Right renal cortex interstitium (tissue), 3 donors: ENCODE results near the gene POP7. TPM values are rescaled to one million over a fixed set of nuclear protein-coding genes. Genes with fewer than 3 reads are reported as not detected.
"Not testable (repeated sequence)": the region's sequence is repeated elsewhere in the genome, so short reads cannot be mapped to it uniquely, and the experiment has no call there.

ENCODE experiments used
- DNase-seq, 3 donors: peaks; one replicate each; pipeline ENCODE4 v3.0.0-alpha.2; 2013; ENCODE audit warnings: low read depth in 3 of 3, low spot score in 2 of 3
- polyA plus RNA-seq, 3 donors: library from polyadenylated mRNA; unstranded; fragments of 120-200 nt; gene quantifications; one replicate each; pipeline ENCODE4 v1.2.1, GENCODE V29; 2013; ENCODE audit not compliant: insufficient read length in 3 of 3

The POP7 gene
- polyA plus RNA-seq, 3 donors = 22.5 to 25.9 (median 23.3) TPM

GRCh38 chr7:100721505-100721812 is 15.5 kb downstream of the POP7 start:
- DNase-seq = no peak

GRCh38 chr7:100722480-100723212 is 16.7 kb downstream of the POP7 start:
- DNase-seq = no peak

GRCh38 chr7:100723732-100724275 is 17.9 kb downstream of the POP7 start:
- DNase-seq = no peak

- not testable (repeated sequence) for DNase-seq
Observed at GRCh38 chr7:100724364-100724763, 18.4 kb downstream of the POP7 start.

GRCh38 chr7:100726996-100727761 is 21.3 kb downstream of the POP7 start:
- no peak for DNase-seq

- no peak for DNase-seq
Observed at GRCh38 chr7:100728196-100728595, 22.3 kb downstream of the POP7 start.

- no peak for DNase-seq
Observed at GRCh38 chr7:100730136-100730800, 24.3 kb downstream of the POP7 start.

GRCh38 chr7:100731937-100732636 is 26.2 kb downstream of the POP7 start:
- DNase-seq = no peak

- no peak for DNase-seq
Observed at GRCh38 chr7:100735730-100736129, 29.8 kb downstream of the POP7 start.

GRCh38 chr7:100736671-100737070 is 30.8 kb downstream of the POP7 start:
- DNase-seq = no peak

- no peak for DNase-seq
Observed at GRCh38 chr7:100739934-100740333, 34.0 kb downstream of the POP7 start.

- no peak for DNase-seq
Observed at GRCh38 chr7:100744605-100745004, 38.7 kb downstream of the POP7 start.

GRCh38 chr7:100745184-100745583 is 39.3 kb downstream of the POP7 start:
- peak in 2 of 3 donors; percentile 15 to 23 for DNase-seq

- no peak for DNase-seq
Observed at GRCh38 chr7:100752994-100753393, 47.1 kb downstream of the POP7 start.

GRCh38 chr7:100753750-100754149 is 47.8 kb downstream of the POP7 start:
- DNase-seq = no peak

Other genes starting within 250 kb of the POP7 start
- gene SPACDR, start 241.9 kb upstream of the POP7 start, polyA plus RNA-seq = 1 to 10 TPM in 1 of 3 donors, under 1 TPM in 2; 0.58 to 1.4 (median 0.82) TPM
- gene TSC22D4, start 226.9 kb upstream of the POP7 start, polyA plus RNA-seq = 10 to 100 TPM; 28.6 to 35.0 (median 29.4) TPM
- gene NYAP1, start 222.2 kb upstream of the POP7 start, polyA plus RNA-seq = 1 to 10 TPM; 1.3 to 1.8 (median 1.4) TPM
- gene AGFG2, start 166.9 kb upstream of the POP7 start, polyA plus RNA-seq = 10 to 100 TPM; 10.4 to 12.1 (median 10.4) TPM
- 1 to 10 TPM in 2 of 3 donors, under 1 TPM in 1; 0.82 to 1.7 (median 1.6) TPM for gene SAP25, start 132.2 kb upstream of the POP7 start, polyA plus RNA-seq
- 10 to 100 TPM; 22.9 to 25.5 (median 23.3) TPM for gene LRCH4, start 120.0 kb upstream of the POP7 start, polyA plus RNA-seq
- 1 to 10 TPM; 1.3 to 1.4 (median 1.4) TPM for gene FBXO24, start 119.8 kb upstream of the POP7 start, polyA plus RNA-seq
- 10 to 100 TPM; 76.9 to 87.6 (median 81.8) TPM for gene PCOLCE, start 103.8 kb upstream of the POP7 start, polyA plus RNA-seq
- gene MOSPD3, start 93.6 kb upstream of the POP7 start, polyA plus RNA-seq = 10 to 100 TPM; 21.6 to 24.0 (median 23.8) TPM
- under 1 TPM; 0.43 to 0.79 (median 0.78) TPM for gene TFR2, start 64.6 kb upstream of the POP7 start, polyA plus RNA-seq
- not detected for gene ACTL6B, start 49.7 kb upstream of the POP7 start, polyA plus RNA-seq
- gene GNB2, start 32.4 kb upstream of the POP7 start, polyA plus RNA-seq = 100 to 1,000 TPM; 164 to 210 (median 185) TPM
- 10 to 100 TPM; 27.1 to 30.1 (median 27.1) TPM for gene GIGYF1, start 11.9 kb upstream of the POP7 start, polyA plus RNA-seq
- under 1 TPM in 2 of 3 donors, not detected in 1; 0.10 to 0.11 TPM for gene EPO, start 14.3 kb downstream of the POP7 start, polyA plus RNA-seq
- gene ZAN, start 27.5 kb downstream of the POP7 start, polyA plus RNA-seq = under 1 TPM in 1 of 3 donors, not detected in 2; 0.03 TPM
- 100 to 1,000 TPM in 1 of 3 donors, 10 to 100 TPM in 2; 77.9 to 101 (median 81.5) TPM for gene EPHB4, start 121.4 kb downstream of the POP7 start, polyA plus RNA-seq
- 10 to 100 TPM; 17.2 to 19.8 (median 17.6) TPM for gene SLC12A9, start 146.6 kb downstream of the POP7 start, polyA plus RNA-seq
- gene TRIP6, start 161.3 kb downstream of the POP7 start, polyA plus RNA-seq = 10 to 100 TPM; 63.9 to 74.3 (median 64.5) TPM
- 100 to 1,000 TPM; 136 to 156 (median 154) TPM for gene SRRT, start 169.0 kb downstream of the POP7 start, polyA plus RNA-seq
- gene UFSP1, start 183.6 kb downstream of the POP7 start, polyA plus RNA-seq = 1 to 10 TPM in 2 of 3 donors, under 1 TPM in 1; 0.96 to 2.3 (median 1.9) TPM
- gene ACHE, start 189.8 kb downstream of the POP7 start, polyA plus RNA-seq = 1 to 10 TPM; 3.2 to 3.7 (median 3.2) TPM
- gene MUC3A, start 243.4 kb downstream of the POP7 start, polyA plus RNA-seq = under 1 TPM; 0.25 to 0.71 (median 0.43) TPM